Panc1 (cell line): Measurements from ENCODE around the gene PHLDB1.

Experiments used
- CTCF ChIP-seq: fragments of 450-650 bp; IDR thresholded peaks from 2 replicates; pipeline ENCODE4 v1.5.1; 2017; ENCODE audit warnings: mild to moderate bottlenecking
- REST ChIP-seq, 2 experiments: IDR thresholded peaks; 2 replicates each; pipeline ENCODE4 v1.6.1; 2011 to 2012; ENCODE audit warnings: low read depth in 2 of 2, control low read depth in 1 of 2, low read length in 1 of 2, mild to moderate bottlenecking in 1 of 2, moderate library complexity in 1 of 2; ENCODE audit not compliant: insufficient read depth in 1 of 2

GRCh38 chr11:118631142-118631909, 23.9 kb downstream of the PHLDB1 start:
- TF ChIP-seq REST (IDR thresholded peaks at IDR 0.05; ENCODE audit: insufficient read depth in 1 of 2, low read depth in 2 of 2, low read length in 1 of 2) (no peak), CTCF (no peak)
